ENCODE results near the gene NLK. TPM values are rescaled to one million over a fixed set of nuclear protein-coding genes. Genes with fewer than 3 reads are reported as not detected.

The NLK gene
- total RNA-seq, 1 experiment from 2014 or later, result 12.8 TPM

DNA sequence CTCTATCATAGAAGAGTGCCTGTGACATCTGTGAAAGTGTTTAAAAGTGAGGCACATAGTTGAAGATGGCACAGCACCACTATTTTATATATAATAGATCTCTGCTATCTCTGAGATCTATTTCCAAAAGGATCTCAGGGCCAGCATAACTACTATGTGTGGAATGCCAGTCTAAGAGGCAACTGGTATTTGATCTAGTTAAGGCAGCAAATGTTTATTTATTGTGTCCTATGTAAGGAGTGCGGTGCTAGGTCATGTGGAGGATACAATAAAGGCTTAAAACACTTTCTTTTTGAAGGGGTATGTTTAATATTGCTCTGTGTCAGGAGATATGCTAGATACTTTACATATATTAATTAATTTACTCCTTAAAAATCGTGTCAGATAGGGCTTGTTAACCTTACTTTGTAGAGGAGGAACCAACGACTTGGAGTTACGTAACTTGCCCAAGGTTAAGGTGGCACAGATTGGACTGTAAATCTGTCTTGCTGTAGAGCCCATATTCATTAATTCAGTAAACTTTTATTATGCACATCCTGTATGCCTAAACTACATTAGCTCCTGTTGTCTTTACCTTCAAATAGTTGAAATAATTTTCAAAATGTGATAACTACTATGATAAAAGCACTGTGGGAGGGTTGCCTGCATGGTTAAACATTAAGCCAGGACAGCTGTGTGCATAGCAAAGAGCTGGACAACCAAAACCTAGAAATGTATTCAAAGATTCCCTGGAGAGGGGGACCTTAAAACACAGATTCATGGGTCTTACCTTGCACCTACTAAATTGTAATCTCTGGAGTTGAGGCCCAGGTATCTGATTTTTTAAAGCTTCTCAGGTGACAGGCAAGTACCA, 83.3 kb downstream of the NLK start:
- POLR2A ChIA-PET, result no interaction called here
- BruUV-seq (replicated peaks), result no TSS peak

More for the DNA sequence above, 83.3 kb downstream of the NLK start:
- Histone ChIP-seq H3K4me2 (ENCODE audit: low read length) (no peak overlapping the region), H3K79me2 (ENCODE audit: insufficient read depth, low read length) (no peaks in the 10 kb centered on the region), H3K36me3 (ENCODE audit: control insufficient read depth in 1 of 2, insufficient read depth in 2 of 2, low read length in 2 of 2) (no peaks in the 10 kb centered on the region), H3K4me1 (ENCODE audit: control insufficient read depth in 1 of 2, insufficient read depth in 2 of 2, low read length in 2 of 2) (no peaks in the 10 kb centered on the region), H3K27me3 (ENCODE audit: insufficient read depth, low read length) (no peaks in the 10 kb centered on the region), H2AFZ (ENCODE audit: low read depth, low read length, poor library complexity, severe bottlenecking) (no peak overlapping the region), H3K4me3 (replicated peaks in 1 of 2; ENCODE audit: low read depth in 1 of 2, low read length in 2 of 2) (no peak overlapping the region), H3K9ac (ENCODE audit: low read length) (no peak overlapping the region), H3K27ac (ENCODE audit: low read depth, low read length) (no peak overlapping the region), H3K9me2 (ENCODE audit: insufficient read depth) (no peaks in the 10 kb centered on the region), H3K9me3 (ENCODE audit: control insufficient read depth in 1 of 2, insufficient read depth in 1 of 2, low read depth in 1 of 2, low read length in 2 of 2) (no peaks in the 10 kb centered on the region), H4K20me1 (ENCODE audit: insufficient read depth) (no peaks in the 10 kb centered on the region)
- ChIA-PET CTCF (no interaction called here), RAD21 (ENCODE audit: low non-redundant PET in 1 of 2, low total read pairs in 2 of 2, uncharacterized antibody in 2 of 2, unreplicated experiment in 2 of 2) (no interaction called here)
- ATAC-seq, result no peak
- intact Hi-C loops (cut with micrococcal nuclease), result no loop called here
- no peak for DNase-seq (ENCODE audit: low read depth, low spot score)
- TF ChIP-seq, protein P1, sequence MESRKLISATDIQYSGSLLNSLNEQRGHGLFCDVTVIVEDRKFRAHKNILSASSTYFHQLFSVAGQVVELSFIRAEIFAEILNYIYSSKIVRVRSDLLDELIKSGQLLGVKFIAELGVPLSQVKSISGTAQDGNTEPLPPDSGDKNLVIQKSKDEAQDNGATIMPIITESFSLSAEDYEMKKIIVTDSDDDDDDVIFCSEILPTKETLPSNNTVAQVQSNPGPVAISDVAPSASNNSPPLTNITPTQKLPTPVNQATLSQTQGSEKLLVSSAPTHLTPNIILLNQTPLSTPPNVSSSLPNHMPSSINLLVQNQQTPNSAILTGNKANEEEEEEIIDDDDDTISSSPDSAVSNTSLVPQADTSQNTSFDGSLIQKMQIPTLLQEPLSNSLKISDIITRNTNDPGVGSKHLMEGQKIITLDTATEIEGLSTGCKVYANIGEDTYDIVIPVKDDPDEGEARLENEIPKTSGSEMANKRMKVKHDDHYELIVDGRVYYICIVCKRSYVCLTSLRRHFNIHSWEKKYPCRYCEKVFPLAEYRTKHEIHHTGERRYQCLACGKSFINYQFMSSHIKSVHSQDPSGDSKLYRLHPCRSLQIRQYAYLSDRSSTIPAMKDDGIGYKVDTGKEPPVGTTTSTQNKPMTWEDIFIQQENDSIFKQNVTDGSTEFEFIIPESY (IDR thresholded peaks at IDR 0.05; ENCODE audit: extremely low read depth, insufficient replicate concordance, low read length), result no peak
- TF ChIP-seq POLR2AphosphoS5 (IDR thresholded peaks at IDR 0.05; ENCODE audit: low read depth, low read length), result no peak
- TF ChIP-seq EZH2phosphoT487 (IDR thresholded peaks at IDR 0.05; ENCODE audit: borderline replicate concordance), result no peak
- TF ChIP-seq CEBPB (IDR thresholded peaks at IDR 0.05; ENCODE audit: low read depth), result no peak
- no peak for TF ChIP-seq TCF7L2 (IDR thresholded peaks at IDR 0.05; ENCODE audit: borderline replicate concordance, extremely low read depth, insufficient read depth, insufficient read length)
- TF ChIP-seq EZH2 (IDR thresholded peaks at IDR 0.05), result no peak
- TF ChIP-seq SRF (IDR thresholded peaks at IDR 0.05; ENCODE audit: low read depth), result no peak
- no peak for TF ChIP-seq RAD21 (IDR thresholded peaks at IDR 0.05; ENCODE audit: low read depth)
- no peak for TF ChIP-seq YY1 (IDR thresholded peaks at IDR 0.05; ENCODE audit: extremely low read depth, insufficient replicate concordance, low read depth, low read length)
- TF ChIP-seq SP1 (IDR thresholded peaks at IDR 0.05; ENCODE audit: low read depth), result no peak
- TF ChIP-seq, protein P2, sequence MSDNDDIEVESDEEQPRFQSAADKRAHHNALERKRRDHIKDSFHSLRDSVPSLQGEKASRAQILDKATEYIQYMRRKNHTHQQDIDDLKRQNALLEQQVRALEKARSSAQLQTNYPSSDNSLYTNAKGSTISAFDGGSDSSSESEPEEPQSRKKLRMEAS (IDR thresholded peaks at IDR 0.05), result no peak
- TF ChIP-seq, protein P3, sequence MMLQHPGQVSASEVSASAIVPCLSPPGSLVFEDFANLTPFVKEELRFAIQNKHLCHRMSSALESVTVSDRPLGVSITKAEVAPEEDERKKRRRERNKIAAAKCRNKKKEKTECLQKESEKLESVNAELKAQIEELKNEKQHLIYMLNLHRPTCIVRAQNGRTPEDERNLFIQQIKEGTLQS (IDR thresholded peaks at IDR 0.05), result no peak
- TF ChIP-seq FOSL1 (IDR thresholded peaks at IDR 0.05; ENCODE audit: low read depth), result no peak
- TF ChIP-seq ZFX (IDR thresholded peaks at IDR 0.05), result no peak
- TF ChIP-seq EGR1 (IDR thresholded peaks at IDR 0.05; ENCODE audit: low read depth), result no peak

Data from HCT116 (cell line).